Measurements from ENCODE around the gene REV3L.

GRCh38 chr6:111439171-111439570 lies 43.8 kb downstream of the REV3L start:
- TF ChIP-seq NFIC (IDR thresholded peaks at IDR 0.05; ENCODE audit: borderline replicate concordance) (no peak), TEAD4 (IDR thresholded peaks at IDR 0.05; ENCODE audit: borderline replicate concordance, insufficient read depth) (no peak), CTCF (IDR thresholded peaks at IDR 0.05) (no peak), POLR2AphosphoS5 (IDR thresholded peaks at IDR 0.05; ENCODE audit: low read depth, low read length) (no peak), RAD21 (IDR thresholded peaks at IDR 0.05; ENCODE audit: low read length) (no peak), SMC3 (IDR thresholded peaks at IDR 0.05; ENCODE audit: low read depth, low read length) (no peak), REST (IDR thresholded peaks at IDR 0.05; ENCODE audit: low read depth, low read length) (no peak), MAX (IDR thresholded peaks at IDR 0.05; ENCODE audit: low read depth) (no peak), EP300 (IDR thresholded peaks at IDR 0.05; ENCODE audit: borderline replicate concordance in 1 of 2, low read depth in 1 of 2, low read length in 1 of 2) (no peak), TCF12 (IDR thresholded peaks at IDR 0.05) (no peak)
